ENCODE measurements around the gene INTS3.

GRCh38 chr1:153775458-153776327 lies 47.8 kb downstream of the INTS3 start:
- no peak for TF ChIP-seq POLR2A (IDR thresholded peaks at IDR 0.05; ENCODE audit: low read length)
- TF ChIP-seq GATA1 (IDR thresholded peaks at IDR 0.05; ENCODE audit: low read depth, low read length): no peak
